Astrocyte of the spinal cord (primary cell): ENCODE data around the gene SH2D6.
"Not testable (repeated sequence)": the region's sequence is repeated elsewhere in the genome, so short reads cannot be mapped to it uniquely, and the experiment has no call there.

Experiments used
- DNase-seq: peaks from one replicate; pipeline ENCODE4 v3.0.0; 2011; ENCODE audit warnings: low read depth, low spot score
- H3K4me3 ChIP-seq: 2 replicates; pipeline ENCODE4 v1.5.1; 2011; ENCODE audit warnings: low read depth, mild to moderate bottlenecking, low read length, moderate library complexity
- in situ Hi-C: cut with HindIII; loops from 2 replicates; pipeline ENCODE4 v1.10.0; 2017; ENCODE audit warnings: low sequenced_read_pairs
- TF ChIP-seq, protein P1 (sequence below): IDR thresholded peaks from 2 replicates; pipeline ENCODE4 v1.5.1; 2012; ENCODE audit warnings: low read depth, mild to moderate bottlenecking, low read length, inconsistent platforms

SH2D6 gene

DNA sequence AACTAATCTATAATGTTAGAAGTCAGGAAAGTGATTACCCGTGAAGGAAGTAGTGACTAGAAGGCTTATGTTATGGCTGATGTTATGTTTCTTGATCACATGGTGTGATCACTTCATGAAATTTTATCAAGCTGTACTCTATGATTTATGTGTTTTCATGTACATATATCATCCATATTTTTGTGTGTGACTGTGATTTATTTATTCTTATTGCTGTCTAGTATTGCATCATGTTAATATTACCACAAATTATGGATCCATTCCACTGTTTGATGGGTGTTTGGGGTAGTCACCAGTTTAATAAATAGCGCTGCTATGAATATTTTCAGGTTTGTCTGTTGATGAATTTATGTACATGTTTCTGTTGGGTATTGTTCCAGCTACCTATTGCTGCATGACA, 59.4 kb downstream of the SH2D6 start:
- DNase-seq = no peak
- TF ChIP-seq, protein P1, sequence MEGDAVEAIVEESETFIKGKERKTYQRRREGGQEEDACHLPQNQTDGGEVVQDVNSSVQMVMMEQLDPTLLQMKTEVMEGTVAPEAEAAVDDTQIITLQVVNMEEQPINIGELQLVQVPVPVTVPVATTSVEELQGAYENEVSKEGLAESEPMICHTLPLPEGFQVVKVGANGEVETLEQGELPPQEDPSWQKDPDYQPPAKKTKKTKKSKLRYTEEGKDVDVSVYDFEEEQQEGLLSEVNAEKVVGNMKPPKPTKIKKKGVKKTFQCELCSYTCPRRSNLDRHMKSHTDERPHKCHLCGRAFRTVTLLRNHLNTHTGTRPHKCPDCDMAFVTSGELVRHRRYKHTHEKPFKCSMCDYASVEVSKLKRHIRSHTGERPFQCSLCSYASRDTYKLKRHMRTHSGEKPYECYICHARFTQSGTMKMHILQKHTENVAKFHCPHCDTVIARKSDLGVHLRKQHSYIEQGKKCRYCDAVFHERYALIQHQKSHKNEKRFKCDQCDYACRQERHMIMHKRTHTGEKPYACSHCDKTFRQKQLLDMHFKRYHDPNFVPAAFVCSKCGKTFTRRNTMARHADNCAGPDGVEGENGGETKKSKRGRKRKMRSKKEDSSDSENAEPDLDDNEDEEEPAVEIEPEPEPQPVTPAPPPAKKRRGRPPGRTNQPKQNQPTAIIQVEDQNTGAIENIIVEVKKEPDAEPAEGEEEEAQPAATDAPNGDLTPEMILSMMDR = no peak
- in situ Hi-C loops = no loop called here
- no peak overlapping the region for H3K4me3 ChIP-seq

DNA sequence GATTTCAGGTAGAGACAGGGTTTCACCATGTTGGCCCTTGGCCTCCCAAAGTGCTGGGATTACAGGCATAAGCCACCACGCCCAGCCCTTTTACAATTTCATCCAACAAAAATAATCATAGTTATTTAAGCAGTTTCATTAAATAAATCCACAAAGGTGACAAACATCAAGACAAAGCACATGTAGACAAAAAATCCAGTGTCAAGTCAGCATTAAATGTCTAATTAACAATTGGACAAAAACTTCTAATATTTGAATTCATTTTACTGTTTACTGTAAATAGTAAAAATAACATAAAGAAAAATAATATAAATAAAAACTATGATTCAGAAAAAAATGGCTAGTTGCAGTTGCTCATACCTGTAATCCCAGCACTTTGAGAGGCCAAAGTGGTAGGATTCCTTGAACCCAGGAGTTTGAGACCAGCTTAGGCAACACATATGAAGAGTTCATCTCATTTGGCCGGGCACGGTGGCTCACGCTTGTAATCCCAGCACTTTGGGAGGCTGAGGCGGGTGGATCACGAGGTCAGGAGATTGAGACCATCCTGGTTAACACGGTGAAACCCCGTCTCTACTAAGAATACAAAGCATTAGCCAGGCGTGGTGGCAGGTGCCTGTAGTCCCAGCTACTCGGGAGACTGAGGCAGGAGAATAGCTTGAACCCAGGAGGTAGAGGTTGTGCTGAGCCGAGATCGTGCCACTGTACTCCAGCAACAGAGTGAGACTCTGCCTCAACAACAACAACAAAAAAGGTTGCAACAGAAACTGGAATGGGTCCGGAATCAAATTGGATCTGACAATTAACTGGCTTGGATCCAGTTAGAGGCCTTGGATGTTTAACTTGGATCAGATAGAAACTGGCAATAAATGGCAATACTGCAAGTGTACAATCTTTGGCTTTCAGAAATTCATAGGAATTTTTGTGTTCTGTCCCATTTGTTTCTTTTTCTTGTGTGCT, 63.6 kb downstream of the SH2D6 start:
- in situ Hi-C loops = no loop called here
- TF ChIP-seq, protein P1 = no peak
- no peak overlapping the region for H3K4me3 ChIP-seq
- no peak for DNase-seq

DNA sequence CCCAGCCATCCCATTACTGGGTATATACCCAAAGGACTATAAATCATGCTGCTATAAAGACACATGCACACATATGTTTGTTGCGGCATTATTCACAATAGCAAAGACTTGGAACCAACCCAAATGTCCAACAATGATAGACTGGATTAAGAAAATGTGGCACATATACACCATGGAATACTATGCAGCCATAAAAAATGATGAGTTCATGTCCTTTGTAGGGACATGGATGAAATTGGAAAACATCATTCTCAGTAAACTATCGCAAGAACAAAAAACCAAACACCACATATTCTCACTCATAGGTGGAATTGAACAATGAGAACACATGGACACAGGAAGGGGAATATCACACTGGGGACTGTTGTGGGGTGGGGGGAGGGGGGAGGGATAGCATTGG, 66.1 kb downstream of the SH2D6 start:
- in situ Hi-C loops, H3K4me3 ChIP-seq, DNase-seq: not testable (repeated sequence)

DNA sequence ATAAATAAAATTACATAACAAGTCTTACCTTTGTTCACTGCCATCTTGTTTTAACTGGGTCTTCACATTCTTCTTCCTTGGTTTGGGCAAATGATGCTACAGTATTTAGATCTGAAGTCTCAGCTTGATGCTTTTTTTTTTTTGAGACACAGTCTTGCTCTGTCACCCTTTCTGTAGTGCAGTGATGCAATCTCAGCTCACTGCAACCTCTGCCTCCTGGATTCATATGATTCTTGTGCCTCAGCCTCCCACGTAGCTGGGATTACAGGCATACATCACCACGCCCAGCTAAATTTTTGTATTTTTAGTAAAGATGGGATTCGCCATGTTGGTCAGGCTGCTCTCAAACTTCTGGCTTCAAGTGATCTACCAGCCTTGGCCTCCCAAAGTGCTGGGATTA, 67.3 kb downstream of the SH2D6 start:
- in situ Hi-C loops = no loop called here
- no peak for DNase-seq
- no peak overlapping the region for H3K4me3 ChIP-seq
- TF ChIP-seq, protein P1 = no peak
